Fibroblast of skin of right biceps (primary cell): ENCODE measurements around the gene HDGFL3.
A peak's percentile ranks its signal among the peaks of the same experiment; 100 is the strongest.
"Not testable (repeated sequence)": the region's sequence is repeated elsewhere in the genome, so short reads cannot be mapped to it uniquely, and the experiment has no call there.

Experiments used
- DNase-seq: peaks from one replicate; pipeline ENCODE4 v3.0.0-alpha.2; 2013

Gene HDGFL3

GRCh38 chr15:83192742-83193141 is 14.9 kb downstream of the HDGFL3 start:
- DNase-seq, result no peak

DNA sequence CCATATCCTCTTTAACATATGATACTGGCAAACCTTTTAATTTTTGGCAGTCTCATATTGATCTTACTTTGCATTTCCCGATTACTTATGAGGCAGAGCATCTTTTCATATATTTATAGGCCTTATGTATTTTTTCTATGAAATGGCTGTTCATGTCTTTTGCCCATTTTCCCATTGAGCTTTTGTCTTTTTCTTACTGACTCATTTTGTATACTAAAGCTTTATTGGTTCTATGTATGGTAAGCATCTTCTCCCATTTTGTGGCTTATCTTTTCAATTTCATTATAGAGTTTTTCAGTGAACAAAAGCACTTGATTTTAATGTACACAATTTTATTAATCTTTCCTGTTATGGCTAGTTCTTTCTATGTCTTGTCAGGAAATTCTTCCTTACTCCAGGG is 17.2 kb downstream of the HDGFL3 start:
- no peak for DNase-seq

DNA sequence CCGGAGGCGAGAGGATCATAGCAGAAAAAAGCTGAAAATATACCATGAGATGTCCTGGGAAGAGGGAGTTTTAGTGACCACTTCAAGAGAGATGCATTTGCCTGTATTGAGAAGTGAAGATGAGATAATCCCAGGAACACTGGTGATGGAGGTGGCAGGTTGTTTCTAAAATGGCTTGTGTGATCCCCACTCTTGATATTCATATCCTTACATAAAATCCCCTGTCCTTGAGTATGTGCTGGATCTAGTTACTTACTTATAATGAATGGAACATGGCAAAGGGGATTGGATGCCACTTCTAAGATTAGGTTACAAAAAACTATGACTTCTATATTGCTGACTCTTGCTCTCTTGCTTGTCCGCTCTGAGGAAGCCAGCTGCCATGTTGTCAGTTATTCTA is 22.1 kb downstream of the HDGFL3 start:
- no peak for DNase-seq

DNA sequence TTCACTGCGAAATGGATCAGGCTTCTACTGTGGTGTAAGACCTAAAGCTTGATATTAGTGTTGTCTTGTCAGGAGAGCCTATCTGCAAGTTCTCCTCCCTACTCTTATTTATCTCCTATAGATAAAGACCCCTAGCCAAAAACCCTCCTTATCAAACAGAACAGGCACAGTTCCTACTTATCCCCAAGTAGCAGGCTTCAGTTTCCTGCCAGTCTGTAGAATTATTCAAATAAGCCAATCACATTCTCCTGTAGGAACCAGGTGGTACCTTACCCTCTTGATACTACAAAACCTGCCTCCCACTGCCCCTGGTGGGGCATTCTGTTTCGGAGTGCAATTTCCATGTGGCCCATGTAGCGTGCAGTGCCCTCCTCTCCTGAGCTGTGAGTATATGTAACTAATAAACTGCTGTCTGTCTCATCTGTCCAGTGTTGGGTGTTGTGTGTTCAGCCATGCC is 28.7 kb downstream of the HDGFL3 start:
- no peak for DNase-seq

DNA sequence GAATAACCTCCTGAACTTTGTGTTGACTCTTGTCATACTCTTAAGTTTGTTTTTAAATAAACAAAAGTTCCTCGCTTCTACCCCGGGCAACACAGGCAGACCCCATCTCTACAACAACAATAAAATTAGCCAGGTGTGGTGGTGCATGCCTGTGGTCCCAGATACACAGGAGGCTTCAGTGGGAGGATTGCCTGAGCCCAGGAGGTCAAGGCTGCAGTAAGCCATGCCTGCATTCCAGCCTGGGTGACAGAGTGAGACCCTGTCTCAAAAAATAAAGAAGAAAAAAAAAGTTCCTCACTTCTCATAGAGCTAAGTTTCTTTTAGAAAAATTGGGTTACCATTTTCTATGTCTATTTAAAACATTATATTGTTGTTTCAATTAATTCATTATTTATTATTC is 29.2 kb downstream of the HDGFL3 start:
- DNase-seq, result no peak

DNA sequence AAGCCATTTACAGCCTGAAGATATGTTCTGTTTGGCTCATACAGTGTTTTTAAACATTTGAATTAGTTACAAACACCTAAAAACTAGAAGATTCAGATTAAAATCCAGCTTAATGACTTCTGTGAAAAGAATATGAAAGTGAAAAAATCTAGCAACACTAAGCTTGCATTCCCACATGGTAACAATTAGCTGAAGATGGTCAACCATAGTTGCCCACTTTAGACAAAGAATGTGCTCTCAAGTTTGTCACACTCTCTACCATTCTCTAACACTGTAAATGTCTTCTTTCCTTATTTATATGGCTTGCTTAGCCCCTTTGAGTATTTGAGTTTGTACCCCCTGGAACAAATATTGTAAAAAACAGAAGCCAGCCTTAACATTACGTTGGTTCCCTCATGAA is 32.7 kb downstream of the HDGFL3 start:
- DNase-seq, result peak; percentile 10

- peak; percentile 7 for DNase-seq
Observed at GRCh38 chr15:83170474-83171165, 37.0 kb downstream of the HDGFL3 start.

- DNase-seq, result not testable (repeated sequence)
Observed at GRCh38 chr15:83169576-83169975, 38.0 kb downstream of the HDGFL3 start.

DNA sequence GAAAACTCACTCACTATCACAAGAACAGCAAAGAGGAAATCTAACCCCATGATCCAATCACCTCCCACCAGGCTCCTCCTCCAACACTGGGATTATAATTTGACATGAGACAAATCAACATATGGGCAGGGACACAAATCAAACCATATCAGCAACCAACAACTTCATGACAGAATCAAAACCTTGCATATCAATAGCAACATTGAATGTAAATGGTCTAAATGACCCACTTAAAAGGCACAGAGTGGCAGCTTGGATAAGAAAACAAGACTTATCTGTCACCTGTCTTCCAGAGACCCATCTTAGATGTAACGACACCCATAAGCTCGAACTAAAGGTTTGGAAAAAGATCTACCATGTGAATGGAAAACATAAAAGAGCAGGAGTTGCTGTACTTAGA is 40.8 kb downstream of the HDGFL3 start:
- DNase-seq, result no peak

DNA sequence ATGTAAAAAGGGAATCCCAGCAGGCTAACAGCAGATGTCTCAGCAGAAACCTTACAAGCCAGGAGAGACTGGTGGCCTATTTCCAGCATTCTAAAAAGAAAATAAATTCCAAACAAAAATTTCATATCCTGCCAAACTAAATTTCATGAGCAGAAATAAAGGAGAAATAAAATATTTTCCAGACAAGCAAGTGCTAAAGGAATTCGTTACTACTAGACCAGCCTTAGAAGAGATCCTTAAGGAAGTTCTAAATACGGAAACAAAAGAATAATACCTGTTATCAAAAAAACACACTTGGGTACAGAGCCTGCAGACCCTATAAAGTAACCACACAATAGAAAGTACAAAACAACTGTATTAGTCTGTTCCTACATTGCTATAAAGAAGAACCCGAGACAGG is 41.4 kb downstream of the HDGFL3 start:
- no peak for DNase-seq

GRCh38 chr15:83164771-83165404 is 42.7 kb downstream of the HDGFL3 start:
- DNase-seq, result no peak

GRCh38 chr15:83164111-83164770 is 43.4 kb downstream of the HDGFL3 start:
- peak; percentile 81 for DNase-seq

- no peak for DNase-seq
Observed at GRCh38 chr15:83163032-83163431, 44.6 kb downstream of the HDGFL3 start.

DNA sequence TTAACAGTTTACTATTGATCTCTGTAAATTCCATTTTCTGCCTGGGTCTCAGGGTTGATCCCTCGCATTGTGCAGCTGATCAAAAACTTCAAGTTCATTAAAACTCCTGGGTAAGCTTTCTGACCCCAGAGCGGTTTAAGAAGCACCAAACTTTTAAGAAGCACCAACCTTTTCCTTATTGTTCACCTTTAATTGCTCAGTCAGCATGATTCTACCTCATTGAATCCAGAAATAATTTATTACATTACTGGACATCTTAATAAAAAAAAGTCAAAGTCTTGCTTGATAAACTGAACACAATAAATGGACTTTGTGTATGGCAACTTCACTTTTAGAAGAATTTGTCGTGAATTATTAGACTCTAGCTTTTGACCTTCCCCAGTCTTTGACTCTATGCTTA is 46.9 kb downstream of the HDGFL3 start:
- DNase-seq, result no peak

GRCh38 chr15:83158393-83158792 is 49.2 kb downstream of the HDGFL3 start:
- DNase-seq, result peak; percentile 30

GRCh38 chr15:83155942-83156341 is 51.7 kb downstream of the HDGFL3 start:
- DNase-seq, result no peak

- peak; percentile 10 for DNase-seq
Observed at GRCh38 chr15:83153288-83153687, 54.3 kb downstream of the HDGFL3 start.

GRCh38 chr15:83144771-83145170 is 62.9 kb downstream of the HDGFL3 start:
- DNase-seq, result no peak

DNA sequence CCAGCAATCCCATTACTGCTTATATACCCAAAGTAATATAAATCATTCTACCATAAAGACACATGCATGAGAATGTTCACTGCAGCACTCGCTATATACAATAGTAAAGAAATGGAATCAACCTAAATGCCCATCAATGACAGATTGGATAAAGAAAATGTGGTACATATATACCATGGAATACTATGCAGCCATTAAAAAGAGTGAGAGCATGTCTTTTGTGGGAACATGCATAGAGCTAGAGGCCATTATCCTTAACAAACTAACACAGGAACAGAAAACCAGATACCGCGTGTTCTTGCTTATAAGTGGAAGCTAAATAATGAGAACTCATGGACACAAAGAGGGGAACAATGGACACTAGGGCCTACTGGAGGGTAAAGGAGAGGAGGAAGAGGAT is 65.5 kb downstream of the HDGFL3 start:
- not testable (repeated sequence) for DNase-seq

DNA sequence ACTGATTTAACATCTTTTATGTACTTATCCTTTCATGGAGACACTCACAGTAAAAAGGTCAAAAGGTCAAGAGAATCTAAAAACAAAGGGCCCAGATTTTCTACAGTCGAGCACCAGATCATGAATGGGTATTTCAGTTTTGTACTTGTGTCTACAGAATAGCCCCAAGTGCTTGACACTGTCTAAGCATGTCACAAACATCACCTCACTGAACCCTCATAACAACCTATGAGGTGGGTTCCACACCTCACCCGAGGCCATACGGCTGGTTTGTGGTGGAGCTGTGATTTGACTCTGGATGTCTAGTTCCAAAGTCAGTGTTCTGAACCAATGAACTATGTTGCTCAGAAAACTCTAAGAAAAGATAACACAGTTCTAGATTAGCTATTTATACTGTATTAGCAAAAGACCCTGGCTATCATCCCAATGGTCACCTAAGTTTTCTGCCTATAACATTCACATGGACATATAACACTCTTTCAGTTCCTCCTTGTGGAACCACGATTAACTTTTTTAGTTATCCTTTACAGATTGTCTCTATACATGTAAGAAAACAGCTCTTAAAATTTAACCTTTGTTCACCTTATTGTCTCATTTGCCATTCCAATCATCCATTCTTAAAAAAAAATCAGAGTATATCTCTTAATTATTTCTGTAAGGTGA is 74.6 kb downstream of the HDGFL3 start:
- DNase-seq, result no peak

DNA sequence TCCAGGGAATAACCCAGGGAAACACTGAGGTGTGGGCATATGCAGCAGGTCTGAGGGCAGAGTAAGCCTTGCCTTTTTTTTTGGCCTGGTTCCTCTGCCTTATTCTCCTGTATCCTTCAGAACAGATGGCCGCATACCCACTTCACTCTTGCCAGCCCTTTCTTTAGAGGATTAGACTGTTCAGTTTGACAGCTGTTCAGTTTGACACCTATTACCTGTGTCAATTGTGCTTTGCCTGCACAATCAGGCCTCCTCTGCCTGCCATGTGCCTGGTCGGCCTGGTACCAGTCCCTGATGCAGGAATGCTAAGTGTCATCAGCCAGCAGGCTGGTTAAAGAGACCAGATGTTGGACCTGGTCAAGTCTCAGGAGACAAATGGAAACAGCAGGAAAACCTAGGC is 77.8 kb downstream of the HDGFL3 start:
- DNase-seq, result no peak

DNA sequence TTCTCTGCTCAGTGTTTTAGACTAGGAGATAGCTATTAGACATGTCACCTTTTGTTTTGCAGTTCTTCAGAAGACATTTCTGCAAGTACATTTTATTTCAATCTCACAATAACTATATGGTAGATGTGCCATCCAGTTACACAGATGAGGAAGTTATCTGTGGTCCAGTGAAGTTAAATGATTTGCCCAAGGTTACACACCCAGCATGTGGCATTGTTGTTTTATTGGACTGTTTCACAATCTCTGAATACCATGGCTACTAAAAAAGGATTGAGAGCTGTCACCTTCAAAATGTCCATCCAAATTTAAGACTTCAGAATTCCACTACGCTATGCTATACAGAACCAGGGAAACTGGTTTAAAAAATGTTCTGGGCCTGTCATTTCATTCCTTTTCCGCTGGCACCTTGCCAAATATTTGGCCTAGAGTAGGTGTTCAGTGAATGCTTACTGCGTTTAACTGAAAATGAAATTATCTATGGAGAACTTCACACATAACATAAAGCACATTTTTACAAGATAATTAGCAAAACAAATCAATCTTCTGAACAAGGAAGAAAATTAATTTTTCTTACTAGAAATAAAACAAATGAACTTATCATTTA is 80.0 kb downstream of the HDGFL3 start:
- DNase-seq, result no peak

GRCh38 chr15:83123529-83123928 is 84.1 kb downstream of the HDGFL3 start:
- DNase-seq, result no peak
